Measurements from ENCODE around the gene STK35.

Gene STK35

DNA sequence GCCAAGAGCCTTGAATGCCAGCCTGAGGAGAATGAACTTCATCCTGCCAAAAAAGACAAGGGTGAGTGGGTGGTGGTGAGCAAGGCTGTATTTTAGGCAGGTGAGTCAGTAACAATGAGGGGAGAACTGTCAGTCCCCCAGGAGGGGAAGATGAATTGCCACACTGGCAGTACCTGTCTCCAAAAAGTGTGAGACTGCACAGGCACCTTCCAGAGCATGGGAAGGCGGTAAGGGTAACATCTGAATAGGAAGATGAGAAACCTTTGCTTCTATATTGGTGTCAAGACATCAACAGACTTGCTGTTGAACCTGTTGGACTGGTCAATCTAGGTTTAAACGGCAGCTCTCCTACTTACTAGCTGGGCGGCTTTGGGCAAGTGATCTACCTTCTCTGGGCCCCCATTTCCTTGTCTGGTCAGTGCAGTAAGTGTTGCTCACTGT is 30.9 kb downstream of the STK35 start:
- no peak for DNase-seq (ENCODE audit: low read depth in 3 of 3, low spot score in 1 of 3)

DNA sequence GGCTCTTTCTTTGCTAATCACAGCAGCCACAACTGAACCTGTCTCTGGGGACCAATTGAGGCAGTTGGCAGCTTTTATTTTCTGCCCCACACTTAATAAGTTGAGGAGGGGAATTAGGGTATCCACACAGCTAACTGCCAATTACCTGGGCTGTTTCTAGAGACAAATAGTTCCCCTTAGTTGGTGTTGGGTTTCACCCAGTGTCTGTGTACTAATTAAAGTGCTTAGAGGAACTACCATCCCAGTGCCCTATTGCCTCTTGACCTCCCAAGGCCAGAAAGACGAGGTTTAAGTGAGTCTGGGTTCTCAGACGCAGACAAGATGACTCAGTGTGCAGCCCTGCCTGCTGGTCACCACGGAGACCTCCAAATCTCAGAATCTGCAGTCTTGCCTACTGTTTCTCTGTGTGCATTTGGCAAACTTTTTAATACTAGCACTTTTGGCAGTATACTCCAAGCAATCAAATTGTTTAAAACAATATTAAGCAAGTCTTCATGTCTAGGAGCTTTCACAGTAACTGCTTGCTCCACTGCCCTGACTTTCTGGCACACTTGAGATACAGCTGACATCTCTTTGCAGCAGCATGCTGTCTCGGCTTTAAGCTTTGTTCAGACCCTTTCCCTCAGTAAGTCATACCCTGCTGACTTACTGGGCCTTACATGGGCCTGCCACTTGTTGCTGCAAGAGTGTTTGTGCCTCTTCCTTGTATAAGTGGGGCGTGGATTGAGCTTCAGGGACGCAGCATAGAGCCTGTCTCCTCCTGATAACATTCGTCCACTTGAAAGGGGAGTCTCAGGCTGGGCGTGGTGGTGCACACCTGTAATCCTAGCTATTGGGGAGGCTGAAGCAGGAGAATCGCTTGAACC is 31.9 kb downstream of the STK35 start:
- DNase-seq (ENCODE audit: low read depth in 3 of 3, low spot score in 1 of 3) = no peak

DNA sequence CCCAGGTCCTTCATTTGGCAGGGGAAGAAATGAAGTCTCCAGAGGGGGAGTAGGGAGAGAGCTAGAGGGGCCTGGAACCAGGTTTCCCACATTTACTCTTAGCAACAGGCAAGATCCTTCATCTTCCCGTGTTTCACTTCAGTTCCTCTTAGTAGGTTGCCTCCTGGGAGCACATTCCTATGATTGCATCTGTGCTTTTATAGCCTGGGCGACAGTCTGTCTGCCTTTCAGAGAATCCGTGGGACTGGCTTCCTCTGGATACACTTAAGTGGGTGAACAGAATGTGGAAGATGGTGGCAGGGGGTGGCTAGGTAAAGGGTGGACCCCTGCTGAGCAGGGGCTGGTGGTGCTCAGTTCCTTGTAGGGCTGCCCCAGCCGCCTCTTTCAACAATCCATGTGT is 33.4 kb downstream of the STK35 start:
- no peak for DNase-seq (ENCODE audit: low read depth in 3 of 3, low spot score in 1 of 3)

DNA sequence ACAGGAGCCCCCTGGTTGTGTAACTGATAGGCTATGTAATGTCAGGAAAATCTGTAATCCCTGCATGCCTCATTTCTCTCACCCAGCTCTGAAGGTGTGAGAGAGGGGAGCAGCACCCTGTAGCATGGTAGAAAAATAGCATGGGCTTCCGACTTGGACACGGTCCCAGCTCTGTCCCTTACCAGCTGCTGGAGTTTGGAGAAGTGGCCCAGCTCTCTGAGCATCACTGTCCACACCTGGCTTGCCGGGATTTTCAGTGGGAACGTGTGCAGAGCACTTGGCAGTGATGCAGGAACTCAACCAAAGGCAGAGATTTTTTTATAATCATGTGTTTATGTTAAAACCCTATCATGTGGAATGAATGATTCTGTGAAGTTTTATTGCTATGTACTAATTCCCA is 34.6 kb downstream of the STK35 start:
- no peak for DNase-seq (ENCODE audit: low read depth in 3 of 3, low spot score in 1 of 3)

DNA sequence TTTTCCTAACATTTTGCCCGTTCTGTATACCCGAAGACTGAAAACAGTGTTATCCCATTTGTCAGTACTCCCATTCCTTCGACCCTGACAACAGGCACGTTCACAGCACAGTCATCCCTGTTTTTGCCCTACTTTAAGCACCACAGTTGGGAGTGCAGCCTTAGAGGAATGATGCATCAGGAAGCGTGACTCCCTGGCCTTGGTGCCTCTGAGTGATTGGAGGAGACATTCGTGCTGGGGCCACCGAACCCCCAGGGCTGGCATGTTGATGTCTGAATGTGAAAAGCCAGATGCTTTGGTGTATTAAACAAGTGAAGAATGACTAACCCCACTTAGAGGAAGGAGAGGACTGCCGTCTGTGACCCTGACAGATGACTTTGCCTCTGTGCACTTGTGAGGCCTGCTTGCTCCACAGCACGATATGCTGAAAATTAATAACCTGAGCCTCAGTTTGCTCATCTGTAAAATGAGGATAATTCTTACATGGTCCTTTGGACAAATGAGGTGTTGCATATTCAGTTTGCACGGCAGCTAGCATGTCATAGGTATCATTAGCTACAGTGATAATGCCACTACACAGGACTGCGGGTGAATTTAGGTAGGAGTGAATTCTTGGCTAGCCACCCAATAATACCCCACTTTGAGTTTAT is 36.0 kb downstream of the STK35 start:
- DNase-seq (ENCODE audit: low read depth in 3 of 3, low spot score in 1 of 3) = no peak

DNA sequence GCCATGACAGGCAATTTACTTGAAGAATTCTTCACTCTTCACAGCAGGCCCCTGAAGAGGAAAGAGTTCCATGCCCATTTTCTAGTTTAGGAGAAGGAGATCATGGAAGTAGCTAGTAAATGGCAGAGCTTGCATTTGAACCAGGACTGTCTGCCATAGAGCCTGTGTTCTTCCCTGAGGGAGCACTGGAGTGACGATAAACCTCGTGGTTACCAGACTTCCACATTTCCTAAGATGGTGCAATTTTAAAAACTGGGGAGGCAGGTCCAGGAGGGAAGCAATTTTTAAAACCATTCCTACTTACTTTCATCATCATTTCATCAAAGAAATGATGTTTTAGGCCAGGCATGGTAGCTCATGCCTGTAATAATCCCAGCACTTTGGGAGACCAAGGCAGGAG is 36.8 kb downstream of the STK35 start:
- no peak for DNase-seq (ENCODE audit: low read depth in 3 of 3, low spot score in 1 of 3)

DNA sequence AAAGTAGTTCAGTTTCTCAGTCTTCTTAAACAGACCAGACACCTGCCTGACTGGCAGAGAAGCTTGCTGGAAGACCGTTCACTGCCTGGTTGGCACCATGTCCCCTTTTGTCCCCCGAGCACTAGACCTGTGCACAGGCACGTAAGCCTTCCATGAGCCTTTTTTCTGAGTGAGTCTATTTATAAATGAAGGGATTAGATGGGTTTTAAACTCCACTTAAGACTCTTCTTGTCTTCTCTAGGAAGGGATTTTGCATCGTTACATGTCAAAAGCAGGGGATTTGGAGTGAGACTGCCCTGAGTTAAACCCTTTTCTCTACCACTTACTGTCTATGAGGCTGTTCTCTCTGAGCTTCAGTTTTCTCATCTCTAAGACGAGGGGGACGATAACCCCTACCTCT is 37.6 kb downstream of the STK35 start:
- no peak for DNase-seq (ENCODE audit: low read depth in 3 of 3, low spot score in 1 of 3)

DNA sequence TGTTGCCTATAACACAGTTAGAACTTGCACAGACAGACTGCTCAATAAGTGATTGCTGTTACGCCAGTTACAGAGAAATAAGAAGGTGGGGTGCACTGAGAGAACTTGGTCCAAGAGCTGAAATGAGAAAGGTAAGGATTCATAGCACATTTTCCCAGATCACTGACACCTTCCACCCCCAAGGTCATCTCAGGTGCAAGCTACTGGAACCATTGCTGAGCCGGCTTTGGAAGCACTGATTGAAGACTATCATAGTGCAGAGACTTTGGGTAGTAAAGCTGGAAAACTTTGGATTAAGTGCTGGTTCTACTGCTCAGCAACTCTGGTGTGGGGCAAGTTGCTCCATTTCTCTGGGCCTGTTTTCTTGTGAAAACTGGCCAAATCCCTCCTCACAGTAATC is 38.1 kb downstream of the STK35 start:
- DNase-seq (ENCODE audit: low read depth in 3 of 3, low spot score in 1 of 3) = no peak

DNA sequence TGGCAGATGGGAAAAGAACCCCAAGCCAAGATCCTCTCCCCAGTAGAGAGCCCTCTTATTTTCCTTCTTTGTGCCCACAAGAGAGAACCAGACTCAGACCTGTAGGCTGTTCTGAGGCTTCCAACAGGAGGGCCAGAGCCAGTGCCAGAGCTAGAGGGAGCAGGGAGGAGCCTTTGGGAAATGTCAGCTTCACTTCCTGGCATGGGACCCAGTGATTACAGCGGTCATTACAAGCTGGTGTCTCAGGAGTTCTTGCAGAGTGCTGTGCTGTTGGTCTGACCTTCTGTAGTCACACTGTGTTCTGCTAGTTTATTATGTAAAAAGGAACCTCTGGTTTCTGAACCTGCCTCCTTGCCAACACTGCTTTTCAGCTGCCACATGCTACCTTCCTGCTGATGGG is 38.9 kb downstream of the STK35 start:
- DNase-seq (ENCODE audit: low read depth in 3 of 3, low spot score in 1 of 3) = no peak

DNA sequence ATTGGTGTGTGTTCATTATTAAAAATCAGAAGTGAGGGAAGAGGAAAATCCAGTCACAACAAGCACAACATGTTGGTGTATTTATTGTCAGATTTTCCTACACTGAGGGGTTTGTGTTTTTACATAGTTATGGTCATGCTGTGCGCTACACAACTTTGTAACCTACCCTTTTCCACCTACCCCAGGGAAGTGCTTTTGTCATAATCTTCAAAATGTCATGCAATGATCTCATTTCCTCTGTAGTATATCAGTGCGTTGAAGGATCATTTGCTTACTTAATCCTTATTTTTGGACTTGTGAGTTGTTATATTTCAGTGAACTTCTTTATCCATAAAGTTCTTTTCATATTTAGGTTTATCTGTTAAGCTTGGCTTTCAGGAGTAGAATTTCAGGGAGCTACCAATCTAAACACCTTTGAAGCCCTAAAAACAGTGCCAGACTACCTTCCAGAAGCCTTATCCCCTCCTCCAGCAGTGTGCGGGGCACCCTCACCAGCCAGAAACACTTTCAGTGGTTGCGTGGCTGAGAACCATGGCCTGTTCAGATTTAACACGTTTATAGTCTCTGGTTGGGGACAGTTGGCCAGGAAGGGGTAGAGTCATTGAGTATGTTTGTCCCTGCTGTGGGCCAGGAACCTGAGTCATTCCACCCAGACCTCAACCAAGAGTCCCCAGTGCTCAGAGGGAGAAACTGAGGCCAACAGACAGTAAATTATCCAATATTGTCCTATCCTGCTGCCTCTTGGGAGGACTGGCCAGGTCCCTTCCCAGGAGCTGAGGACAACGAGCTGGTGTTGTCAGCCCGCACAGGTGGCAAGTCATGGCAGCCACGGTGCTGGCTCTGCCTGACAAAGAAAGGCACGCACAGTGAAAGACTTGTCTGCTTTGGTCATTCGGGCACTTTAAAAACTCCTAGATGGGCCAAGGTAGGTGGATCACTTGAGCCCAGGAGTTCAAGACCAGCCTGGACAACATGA is 40.3 kb downstream of the STK35 start:
- no peak for DNase-seq (ENCODE audit: low read depth in 3 of 3, low spot score in 1 of 3)

DNA sequence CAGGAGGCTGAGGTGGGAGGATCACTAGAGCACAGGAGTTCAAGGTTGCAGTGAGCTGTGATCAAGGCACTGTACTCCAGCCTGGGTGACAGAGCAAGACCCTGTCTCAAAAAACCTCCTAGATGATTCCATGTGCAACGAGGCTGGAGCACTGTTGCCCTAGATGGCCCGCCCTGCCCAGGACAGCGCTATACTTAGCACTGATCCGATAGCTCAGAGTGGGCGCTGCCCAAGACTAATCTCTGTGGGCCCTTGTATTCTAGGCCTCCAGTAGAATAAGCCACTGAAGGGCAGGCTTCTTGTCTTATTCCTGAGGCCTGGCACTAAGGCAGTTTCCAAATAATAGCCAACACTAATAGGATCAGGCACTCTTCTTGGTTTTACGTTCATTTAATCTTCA is 41.0 kb downstream of the STK35 start:
- DNase-seq (ENCODE audit: low read depth in 3 of 3, low spot score in 1 of 3) = no peak

DNA sequence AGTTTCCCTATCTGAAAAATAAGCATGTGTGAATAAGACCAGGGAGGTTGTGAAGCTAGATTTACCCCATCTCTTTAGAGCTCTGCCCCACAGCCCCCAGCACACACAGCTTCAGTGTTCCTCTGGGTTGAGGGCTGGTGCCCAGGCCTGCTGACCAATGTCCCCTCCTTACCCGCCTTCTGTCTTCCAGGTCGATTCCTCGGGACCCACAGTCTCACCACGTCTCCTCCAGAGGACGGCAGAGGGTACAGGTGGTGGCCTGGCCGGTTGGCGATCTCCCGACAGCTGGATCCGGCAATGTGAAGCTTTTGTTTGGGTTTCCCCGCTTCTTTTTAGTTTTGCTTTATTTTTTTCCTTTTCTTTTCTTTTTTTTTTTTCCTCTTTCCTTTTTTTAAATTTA is 42.0 kb downstream of the STK35 start:
- no peak for DNase-seq (ENCODE audit: low read depth in 3 of 3, low spot score in 1 of 3)

DNA sequence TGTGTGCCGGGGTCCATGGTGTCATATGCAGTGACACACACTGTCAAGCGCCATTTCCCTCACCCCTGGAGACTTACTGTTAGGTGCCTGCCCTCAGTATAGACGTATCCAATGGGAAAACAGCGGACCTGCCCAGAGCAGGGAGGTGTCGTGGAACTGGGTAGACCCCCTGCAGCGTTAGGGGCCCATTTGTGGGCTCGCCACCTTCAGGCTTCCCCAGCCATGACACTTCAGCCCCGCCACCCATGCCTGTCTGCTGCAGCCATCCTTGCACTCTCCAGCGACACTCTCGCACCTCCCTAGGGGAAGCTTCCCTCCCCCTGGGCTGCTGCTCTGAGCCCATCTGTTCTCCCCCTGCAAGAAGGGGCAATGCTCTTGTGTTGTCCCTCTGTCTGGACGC is 43.2 kb downstream of the STK35 start:
- no peak for DNase-seq (ENCODE audit: low read depth in 3 of 3, low spot score in 1 of 3)

DNA sequence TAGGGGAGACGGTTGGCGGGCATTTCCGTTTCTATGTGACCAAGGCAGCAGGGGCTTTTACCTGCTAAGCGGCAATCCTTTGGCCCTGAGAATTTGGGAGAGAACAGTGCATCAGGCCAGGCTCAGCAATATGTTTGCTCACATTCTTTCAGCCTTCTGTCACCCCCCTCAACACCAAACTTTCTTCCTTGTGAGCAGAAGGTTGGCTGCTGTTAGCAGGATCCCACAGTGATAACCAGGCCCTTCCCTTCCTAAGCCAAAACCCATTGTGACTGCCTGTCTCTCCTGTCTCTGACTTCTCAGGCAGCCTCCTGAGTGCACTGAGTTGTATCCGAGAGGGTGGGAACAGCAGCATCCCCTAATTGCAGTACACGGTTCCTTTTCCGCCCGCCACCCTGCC is 43.7 kb downstream of the STK35 start:
- DNase-seq (ENCODE audit: low read depth in 3 of 3, low spot score in 1 of 3) = no peak

DNA sequence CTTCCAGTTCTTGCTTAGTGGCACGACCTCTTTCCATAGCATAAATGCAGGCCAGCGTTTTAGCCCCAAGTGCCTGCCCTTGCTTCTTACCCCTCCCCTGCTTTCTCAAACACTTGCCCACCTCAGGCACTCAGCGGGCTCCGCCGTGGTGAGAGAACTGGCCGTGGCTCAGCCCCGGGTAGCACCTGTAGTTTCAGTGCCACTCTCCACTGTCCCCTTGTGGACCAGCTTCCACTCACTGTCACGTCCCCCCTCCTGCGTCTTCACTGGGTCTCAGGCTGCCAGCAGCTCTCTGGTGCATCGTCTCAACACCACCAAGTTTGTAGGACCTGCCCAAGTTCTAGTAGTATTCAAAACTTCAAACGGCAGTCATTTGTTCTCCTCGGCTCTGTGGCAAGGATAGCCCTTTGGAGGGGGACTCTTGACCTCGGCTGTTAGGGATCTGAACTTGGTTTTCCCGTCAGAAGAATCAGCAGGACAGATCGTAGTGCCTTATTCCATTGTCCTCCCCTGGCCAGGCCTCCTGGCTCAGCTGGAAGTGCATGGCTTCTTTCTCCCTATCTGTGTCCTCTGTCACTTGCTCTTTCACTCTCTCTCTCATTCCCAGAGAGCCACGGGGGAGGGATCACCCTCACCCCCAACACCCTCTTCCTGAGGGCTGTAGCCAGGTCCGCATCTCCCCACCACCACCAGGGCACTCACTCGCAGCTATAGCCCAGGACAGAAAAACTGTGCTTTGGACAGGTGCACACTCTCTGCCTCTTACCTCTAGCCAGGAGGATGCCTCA is 44.6 kb downstream of the STK35 start:
- DNase-seq (ENCODE audit: low read depth in 3 of 3, low spot score in 1 of 3) = no peak

DNA sequence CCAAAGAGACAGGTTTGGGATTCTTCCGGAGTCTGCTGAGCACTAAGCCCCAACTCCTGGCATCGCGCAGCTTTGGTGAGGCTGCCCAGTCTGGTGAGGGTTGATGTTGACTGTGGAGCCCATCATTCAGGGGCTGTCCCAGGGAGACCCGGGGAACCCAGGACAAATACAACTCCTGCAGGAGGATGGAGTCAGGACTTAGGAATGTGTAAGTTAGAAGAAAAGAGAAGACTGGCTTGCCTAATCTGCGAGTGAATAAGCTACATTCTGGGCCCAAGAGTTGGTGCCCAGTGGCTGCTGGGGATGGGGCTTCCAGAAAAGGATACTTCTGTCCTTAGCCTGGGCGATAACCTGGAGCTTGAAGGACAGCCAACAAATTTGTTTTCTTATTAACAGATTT is 47.9 kb downstream of the STK35 start:
- DNase-seq (ENCODE audit: low read depth in 3 of 3, low spot score in 1 of 3) = no peak

DNA sequence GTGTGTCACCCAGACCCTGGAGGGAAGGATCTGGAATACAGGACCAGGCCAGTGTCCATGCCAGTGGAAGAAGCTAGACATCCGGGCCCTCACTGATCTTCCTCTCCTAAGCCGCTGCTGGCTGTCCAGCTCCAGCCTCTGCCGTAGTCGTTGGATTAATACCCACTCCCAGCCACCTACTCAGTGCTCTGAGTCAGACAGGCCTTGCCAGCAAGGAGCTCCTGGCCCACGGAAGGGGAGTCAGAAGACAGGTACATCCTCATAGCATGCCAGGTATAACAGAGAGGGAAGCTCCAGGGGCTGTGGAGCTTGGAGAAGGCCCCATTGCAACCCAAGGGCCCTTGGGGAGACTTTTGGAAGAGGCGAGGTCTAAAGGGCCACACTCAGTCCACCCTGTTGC is 49.0 kb downstream of the STK35 start:
- no peak for DNase-seq (ENCODE audit: low read depth in 3 of 3, low spot score in 1 of 3)

DNA sequence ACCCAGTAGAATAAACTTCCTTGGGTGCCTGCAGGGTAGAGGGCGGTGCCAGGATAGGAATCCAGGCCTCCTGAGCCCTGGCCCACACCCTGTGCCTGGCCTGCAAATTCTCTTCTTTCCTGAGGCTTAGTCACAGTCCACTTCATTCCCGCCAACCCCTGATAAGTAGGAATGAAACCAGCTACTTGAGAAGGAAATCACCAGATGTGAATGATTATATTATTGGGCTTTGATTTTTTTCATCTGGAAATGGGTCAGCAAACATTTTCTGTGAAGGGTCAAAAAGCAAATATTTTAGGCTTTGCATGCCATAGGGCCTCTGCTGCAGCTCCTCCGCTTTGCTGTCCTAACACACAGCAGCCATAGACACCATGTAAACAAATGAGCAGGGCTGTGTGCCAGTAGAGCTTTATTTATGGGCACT is 50.2 kb downstream of the STK35 start:
- no peak for DNase-seq (ENCODE audit: low read depth in 3 of 3, low spot score in 1 of 3)

DNA sequence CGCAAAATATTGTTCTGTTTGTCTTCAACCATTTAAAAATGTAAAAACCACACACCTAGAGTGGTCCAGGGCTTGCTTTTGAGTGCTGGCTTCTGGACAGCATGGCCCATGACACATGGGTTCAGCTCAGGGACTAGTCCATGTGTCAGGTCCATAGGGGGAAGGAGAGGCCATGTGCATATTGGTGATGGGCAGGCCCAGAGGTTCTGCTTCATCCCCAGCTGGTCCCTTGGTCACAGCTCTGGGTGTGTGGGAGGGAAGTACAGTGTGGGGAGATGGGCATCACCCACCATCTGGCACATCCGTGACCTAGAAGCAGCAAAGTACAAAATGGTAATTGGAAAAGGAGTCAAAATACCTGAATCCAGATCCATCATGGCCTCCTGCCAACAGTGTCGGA is 50.7 kb downstream of the STK35 start:
- DNase-seq (ENCODE audit: low read depth in 3 of 3, low spot score in 1 of 3) = no peak

DNA sequence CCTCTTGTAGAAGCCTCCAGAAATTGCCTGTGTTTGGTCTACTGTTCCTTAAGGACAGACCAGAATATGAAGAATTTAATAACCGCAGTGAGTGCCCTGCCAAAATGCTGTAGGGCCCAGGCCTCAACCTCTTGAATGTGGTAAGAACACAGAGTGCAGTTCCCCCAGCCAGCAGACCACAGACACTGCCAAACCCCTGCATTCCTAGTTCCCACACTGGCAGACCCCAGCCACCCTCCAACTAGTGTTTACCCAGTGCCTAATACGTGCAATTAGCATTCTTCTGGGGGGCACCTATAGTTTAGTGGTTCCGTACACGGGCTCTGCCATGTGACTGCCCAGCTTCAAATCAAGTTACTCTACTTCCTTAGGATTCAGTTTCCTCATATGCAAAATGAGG is 51.7 kb downstream of the STK35 start:
- DNase-seq (ENCODE audit: low read depth in 3 of 3, low spot score in 1 of 3) = no peak

DNA sequence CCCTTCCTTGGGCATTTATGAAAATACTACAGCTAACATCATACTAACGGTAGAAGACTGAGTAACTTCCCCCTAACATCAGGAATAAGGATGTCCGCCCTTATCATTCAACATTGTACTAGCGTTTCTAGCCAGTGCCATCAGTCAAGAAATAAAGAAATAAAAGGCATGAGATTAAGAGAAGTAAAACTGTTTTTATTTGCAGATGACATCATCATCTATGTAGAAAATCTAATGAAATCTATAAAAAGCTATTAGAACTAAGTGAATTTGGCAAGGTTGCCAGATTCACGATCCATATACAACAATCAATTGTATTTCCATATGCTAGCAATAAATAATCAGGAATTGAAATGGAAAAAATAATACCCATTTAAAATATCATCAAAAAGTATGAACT is 54.6 kb downstream of the STK35 start:
- DNase-seq (ENCODE audit: low read depth in 3 of 3, low spot score in 1 of 3) = no peak
